Osteoblast (primary cell): ENCODE measurements around the gene AMPH. TPM values are rescaled to one million over a fixed set of nuclear protein-coding genes. Genes with fewer than 3 reads are reported as not detected.

Source experiments
- DNase-seq: peaks from one replicate; pipeline ENCODE4 v3.0.0; 2011; ENCODE audit warnings: low spot score, mixed read lengths; ENCODE audit not compliant: insufficient read length; ENCODE audit errors: missing footprints
- H2AFZ ChIP-seq: 2 replicates; pipeline ENCODE4 v1.6.0; 2011; ENCODE audit warnings: mild to moderate bottlenecking, low read length
- H3K27ac ChIP-seq: 2 replicates; pipeline ENCODE4 v1.5.1; 2011; ENCODE audit warnings: mild to moderate bottlenecking, low read depth, low read length, moderate library complexity
- H3K27me3 ChIP-seq: 2 replicates; pipeline ENCODE4 v1.6.0; 2012; ENCODE audit warnings: mild to moderate bottlenecking, control low read depth, inconsistent platforms, low read length, moderate library complexity; ENCODE audit not compliant: insufficient read depth
- H3K36me3 ChIP-seq: 2 replicates; pipeline ENCODE4 v1.5.1; 2011; ENCODE audit warnings: mild to moderate bottlenecking, low read length, control low read depth, moderate library complexity; ENCODE audit not compliant: insufficient read depth
- H3K4me1 ChIP-seq: 2 replicates; pipeline ENCODE4 v1.5.1; 2011; ENCODE audit warnings: mild to moderate bottlenecking, low read length, control low read depth, moderate library complexity; ENCODE audit not compliant: insufficient read depth
- H3K4me2 ChIP-seq: 2 replicates; pipeline ENCODE4 v1.6.0; 2011; ENCODE audit warnings: mild to moderate bottlenecking, low read length; ENCODE audit not compliant: insufficient read depth
- H3K4me3 ChIP-seq: fragments of 200-600 bp; sonication (generic); 3 replicates; pipeline ENCODE4 v1.5.1; 2012; ENCODE audit warnings: mild to moderate bottlenecking, low read length, inconsistent platforms; ENCODE audit not compliant: insufficient read depth
- H3K79me2 ChIP-seq: 2 replicates; pipeline ENCODE4 v1.6.0; 2012; ENCODE audit warnings: mild to moderate bottlenecking, low read length, control low read depth, inconsistent platforms; ENCODE audit not compliant: insufficient read depth
- H3K9me3 ChIP-seq: 2 replicates; pipeline ENCODE4 v1.5.1; 2011; ENCODE audit warnings: low read depth, low read length, control low read depth
- H4K20me1 ChIP-seq: 2 replicates; pipeline ENCODE4 v1.6.0; 2012; ENCODE audit warnings: mild to moderate bottlenecking, low read length, control low read depth; ENCODE audit not compliant: insufficient read depth
- total RNA-seq: library from RNA; depleted of rRNA; stranded (reverse); fragments of >200 nt; gene quantifications from 2 replicates; pipeline ENCODE4 v1.2.3, GENCODE V29; 2012
- TF ChIP-seq, protein P1 (sequence below): IDR thresholded peaks from 2 replicates; pipeline ENCODE4 v1.5.1; 2011; ENCODE audit warnings: mild to moderate bottlenecking, low read depth, low read length, moderate library complexity; ENCODE audit errors: extremely low read depth

The AMPH gene
- total RNA-seq, 1 donor, result 1.1 TPM

DNA sequence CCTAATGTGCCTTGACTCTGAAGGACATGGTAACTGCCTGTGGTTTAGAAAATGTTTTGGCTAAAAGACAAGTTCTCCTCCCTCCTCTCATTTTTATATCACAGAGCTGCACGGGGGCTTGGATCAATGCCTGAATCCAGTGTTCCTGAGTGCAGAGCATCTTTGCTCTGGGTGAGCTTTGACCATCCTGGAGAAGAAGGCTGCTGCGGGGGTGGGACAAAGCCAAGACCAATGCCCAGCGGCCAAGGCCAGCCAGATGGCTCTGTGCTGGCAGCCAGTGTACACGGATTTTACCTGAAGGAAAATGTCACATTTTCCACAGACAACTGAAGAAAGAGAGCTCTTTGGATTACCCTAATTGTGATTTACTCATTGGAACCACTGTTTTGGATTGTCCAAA lies 255.7 kb downstream of the AMPH start:
- H3K27ac ChIP-seq, result no peak overlapping the region
- no peaks in the 10 kb centered on the region for H3K27me3 ChIP-seq
- H4K20me1 ChIP-seq, result no peaks in the 10 kb centered on the region
- no peak overlapping the region for H3K4me2 ChIP-seq
- TF ChIP-seq, protein P1, sequence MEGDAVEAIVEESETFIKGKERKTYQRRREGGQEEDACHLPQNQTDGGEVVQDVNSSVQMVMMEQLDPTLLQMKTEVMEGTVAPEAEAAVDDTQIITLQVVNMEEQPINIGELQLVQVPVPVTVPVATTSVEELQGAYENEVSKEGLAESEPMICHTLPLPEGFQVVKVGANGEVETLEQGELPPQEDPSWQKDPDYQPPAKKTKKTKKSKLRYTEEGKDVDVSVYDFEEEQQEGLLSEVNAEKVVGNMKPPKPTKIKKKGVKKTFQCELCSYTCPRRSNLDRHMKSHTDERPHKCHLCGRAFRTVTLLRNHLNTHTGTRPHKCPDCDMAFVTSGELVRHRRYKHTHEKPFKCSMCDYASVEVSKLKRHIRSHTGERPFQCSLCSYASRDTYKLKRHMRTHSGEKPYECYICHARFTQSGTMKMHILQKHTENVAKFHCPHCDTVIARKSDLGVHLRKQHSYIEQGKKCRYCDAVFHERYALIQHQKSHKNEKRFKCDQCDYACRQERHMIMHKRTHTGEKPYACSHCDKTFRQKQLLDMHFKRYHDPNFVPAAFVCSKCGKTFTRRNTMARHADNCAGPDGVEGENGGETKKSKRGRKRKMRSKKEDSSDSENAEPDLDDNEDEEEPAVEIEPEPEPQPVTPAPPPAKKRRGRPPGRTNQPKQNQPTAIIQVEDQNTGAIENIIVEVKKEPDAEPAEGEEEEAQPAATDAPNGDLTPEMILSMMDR, result no peak
- no peaks in the 10 kb centered on the region for H3K36me3 ChIP-seq
- no peaks in the 10 kb centered on the region for H3K4me1 ChIP-seq
- no peaks in the 10 kb centered on the region for H3K79me2 ChIP-seq
- H3K4me3 ChIP-seq, result no peak overlapping the region
- H3K9me3 ChIP-seq, result no peaks in the 10 kb centered on the region
- DNase-seq, result no peak
- no peak overlapping the region for H2AFZ ChIP-seq

DNA sequence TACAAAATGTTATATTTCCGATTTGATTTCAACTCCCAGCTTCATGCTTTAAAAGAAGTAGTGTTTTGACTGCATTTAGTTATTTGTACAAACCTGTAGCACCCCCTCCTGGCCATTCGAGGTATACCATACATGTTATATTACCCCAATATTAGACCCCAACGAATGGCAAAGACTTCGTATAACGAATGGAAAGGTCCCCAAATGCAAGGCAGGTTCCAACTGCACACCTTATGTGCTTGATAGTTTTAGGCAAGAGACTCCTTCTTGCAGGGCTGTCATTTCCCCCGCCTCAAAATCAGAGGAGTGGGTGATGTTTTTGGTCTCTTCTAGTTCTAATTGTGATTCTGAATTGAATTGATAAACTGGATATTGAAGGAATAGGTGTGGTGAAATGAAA lies 256.7 kb downstream of the AMPH start:
- Histone ChIP-seq H2AFZ (no peak overlapping the region), H3K27ac (no peak overlapping the region), H3K4me1 (no peaks in the 10 kb centered on the region), H3K4me2 (no peak overlapping the region), H3K4me3 (no peak overlapping the region), H3K9me3 (no peaks in the 10 kb centered on the region), H4K20me1 (no peaks in the 10 kb centered on the region), H3K36me3 (no peaks in the 10 kb centered on the region), H3K27me3 (no peaks in the 10 kb centered on the region), H3K79me2 (no peaks in the 10 kb centered on the region)
- DNase-seq, result peak; percentile 88
- TF ChIP-seq, protein P1, result peak; percentile 71

DNA sequence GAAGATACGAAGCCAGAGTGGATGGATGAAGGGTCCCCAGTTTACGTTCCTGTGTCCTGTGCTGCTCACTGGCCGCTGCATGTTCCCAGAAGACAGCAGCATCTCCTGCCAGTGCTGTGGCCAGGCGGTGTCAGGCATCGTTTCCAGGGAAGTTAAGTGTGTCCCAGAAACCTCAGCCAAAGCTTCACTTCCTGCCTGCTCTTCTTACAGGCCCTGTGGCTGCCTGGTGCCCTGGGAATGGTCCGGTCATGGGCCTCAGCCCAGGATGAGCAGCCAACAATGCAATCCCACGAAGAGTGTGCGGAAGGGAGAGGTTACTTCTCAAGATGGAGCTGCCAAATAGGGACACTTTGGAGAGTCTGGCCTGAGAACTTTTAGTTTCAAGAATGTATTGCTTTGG lies 258.0 kb downstream of the AMPH start:
- Histone ChIP-seq H3K4me1 (no peaks in the 10 kb centered on the region), H3K4me3 (no peak overlapping the region), H2AFZ (peak overlapping the region; percentile 70), H3K36me3 (no peaks in the 10 kb centered on the region), H3K4me2 (peak overlapping the region; percentile 1), H3K27ac (no peak overlapping the region), H3K9me3 (no peaks in the 10 kb centered on the region), H3K27me3 (no peaks in the 10 kb centered on the region), H4K20me1 (no peaks in the 10 kb centered on the region), H3K79me2 (no peaks in the 10 kb centered on the region)
- TF ChIP-seq, protein P1, result no peak
- peak; percentile 26 for DNase-seq

DNA sequence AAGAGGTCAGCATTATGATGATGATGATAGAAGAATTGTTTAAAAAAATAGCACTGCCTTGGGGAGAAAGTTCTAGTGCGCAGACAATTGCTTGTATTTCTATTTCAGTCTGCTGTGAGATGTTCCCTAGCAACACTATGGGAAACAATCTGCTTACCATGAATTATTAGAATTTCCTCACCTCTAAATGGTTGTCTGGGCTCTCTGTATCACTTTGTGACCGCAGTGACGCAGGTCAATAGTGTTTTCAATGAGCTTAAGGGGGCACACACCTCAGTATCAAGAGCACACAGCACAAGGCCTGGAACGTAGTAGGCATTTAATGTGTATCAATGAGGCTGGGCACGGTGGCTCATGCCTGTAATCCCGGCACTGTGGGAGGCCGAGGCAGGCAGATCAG lies 258.9 kb downstream of the AMPH start:
- Histone ChIP-seq H3K27ac (no peak overlapping the region), H3K4me1 (no peaks in the 10 kb centered on the region), H4K20me1 (no peaks in the 10 kb centered on the region), H3K36me3 (no peaks in the 10 kb centered on the region), H3K9me3 (no peaks in the 10 kb centered on the region), H3K27me3 (no peaks in the 10 kb centered on the region), H3K79me2 (no peaks in the 10 kb centered on the region), H2AFZ (no peak overlapping the region), H3K4me2 (no peak overlapping the region), H3K4me3 (no peak overlapping the region)
- TF ChIP-seq, protein P1, result no peak
- DNase-seq, result no peak
